Tibial nerve (tissue), 4 donors: ENCODE data around the gene CDHR3. TPM values are rescaled to one million over a fixed set of nuclear protein-coding genes. Genes with fewer than 3 reads are reported as not detected.

Experiments
- DNase-seq, 2 donors: peaks; one replicate each; pipeline ENCODE4 v3.0.0-alpha.2; 2019; ENCODE audit warnings: low spot score in 2 of 2
- H3K27ac ChIP-seq, 4 donors: fragments of 200-600 bp; sonication (generic) in 3 of 4; one replicate each; pipeline ENCODE4 v1.5.1; 2017 to 2019; ENCODE audit warnings: mild to moderate bottlenecking in 1 of 4
- H3K27me3 ChIP-seq, 2 donors: fragments of 200-600 bp; sonication (generic) in 1 of 2; one replicate each; pipeline versions ENCODE4 v1.5.1 to v1.6.0; 2017 to 2019
- H3K36me3 ChIP-seq, 3 donors: fragments of 200-600 bp; sonication (generic); one replicate each; pipeline ENCODE4 v1.5.1; 2018 to 2019
- H3K4me1 ChIP-seq, 4 donors: fragments of 200-600 bp; sonication (generic) in 3 of 4; one replicate each; pipeline ENCODE4 v1.5.1; 2017 to 2019
- H3K4me3 ChIP-seq, 4 donors: fragments of 200-600 bp; sonication (generic) in 3 of 4; one replicate each; pipeline ENCODE4 v1.5.1; 2017 to 2019; ENCODE audit warnings: mild to moderate bottlenecking in 1 of 4, moderate library complexity in 1 of 4
- H3K9me3 ChIP-seq, 4 donors: fragments of 200-600 bp; sonication (generic) in 3 of 4; one replicate each; pipeline ENCODE4 v1.5.1; 2017 to 2019
- CTCF ChIP-seq, 5 experiments: fragments of 200-600 bp in 3 of 5; fragments of 450-650 bp in 2 of 5; sonication (generic) in 3 of 5; IDR thresholded peaks; one replicate each; pipeline ENCODE4 v1.5.1; 2016 to 2019; ENCODE audit warnings: antibody characterized with exemption in 5 of 5, mild to moderate bottlenecking in 3 of 5, moderate library complexity in 2 of 5
- EP300 ChIP-seq, 2 donors: sonication (generic); formaldehyde crosslinking; IDR thresholded peaks; one replicate each; pipeline ENCODE4 v1.6.1; 2017; ENCODE audit warnings: antibody characterized with exemption in 2 of 2, mild to moderate bottlenecking in 1 of 2
- POLR2A ChIP-seq, 2 donors: fragments of 450-650 bp; IDR thresholded peaks; one replicate each; pipeline ENCODE4 v1.6.1; 2017; ENCODE audit warnings: antibody characterized with exemption in 2 of 2, mild to moderate bottlenecking in 2 of 2, moderate library complexity in 2 of 2
- WGBS, 2 donors: methylation state at CpG; one replicate each; pipeline ENCODE4 v1.1.5; 2018; 5-methylcytosine and 5-hydroxymethylcytosine counted together
- total RNA-seq, 4 donors: library from RNA; depleted of rRNA; stranded (reverse); fragments of >200 nt; gene quantifications; one replicate each; pipeline ENCODE4 v1.1.0, GENCODE V29; 2016

Gene CDHR3
- total RNA-seq, 4 donors from 2014 or later = 6.1 to 18.2 (median 10.5) TPM

GRCh38 chr7:106050746-106051117 lies 87.7 kb downstream of the CDHR3 start:
- 84 to 85% methylated on average over 5 of the region's 5 CpGs for WGBS, 2 donors
- H3K27ac ChIP-seq = peak overlapping the region in 1 of 4 donors; percentile 19
- TF ChIP-seq CTCF (IDR thresholded peaks at IDR 0.05) = no peak
- TF ChIP-seq POLR2A (IDR thresholded peaks at IDR 0.05) = no peak
- peak in 1 of 2 donors; percentile 6 for TF ChIP-seq EP300 (IDR thresholded peaks at IDR 0.05)

GRCh38 chr7:106052681-106053080 lies 89.6 kb downstream of the CDHR3 start:
- Histone ChIP-seq H3K36me3 (no peaks in the 10 kb centered on the region), H3K27me3 (no peaks in the 10 kb centered on the region), H3K4me1 (peaks cover 0 to 24% (median 6%) of the 10 kb centered on the region in 4 donors), H3K4me3 (no peak overlapping the region), H3K27ac (no peak overlapping the region), H3K9me3 (no peaks in the 10 kb centered on the region)
- no peak for TF ChIP-seq POLR2A (IDR thresholded peaks at IDR 0.05)
- TF ChIP-seq CTCF (IDR thresholded peaks at IDR 0.05) = no peak
- TF ChIP-seq EP300 (IDR thresholded peaks at IDR 0.05) = no peak
- no peak for DNase-seq
- WGBS, 2 donors = 79 to 87% methylated on average over 2 of the region's 2 CpGs

More at GRCh38 chr7:106050746-106051117, 87.7 kb downstream of the CDHR3 start:
- H3K9me3 ChIP-seq = no peaks in the 10 kb centered on the region
- no peaks in the 10 kb centered on the region for H3K36me3 ChIP-seq
- H3K4me1 ChIP-seq = peaks cover 0 to 16% (median 3%) of the 10 kb centered on the region in 4 donors
- H3K4me3 ChIP-seq = no peak overlapping the region
- no peak for DNase-seq
- H3K27me3 ChIP-seq = no peaks in the 10 kb centered on the region

- Histone ChIP-seq H3K27ac (no peak overlapping the region), H3K36me3 (no peaks in the 10 kb centered on the region), H3K27me3 (no peaks in the 10 kb centered on the region), H3K4me3 (no peak overlapping the region), H3K9me3 (no peaks in the 10 kb centered on the region), H3K4me1 (peaks cover 0 to 28% (median 10%) of the 10 kb centered on the region in 4 donors)
- TF ChIP-seq EP300 (IDR thresholded peaks at IDR 0.05) (no peak), POLR2A (IDR thresholded peaks at IDR 0.05) (no peak), CTCF (IDR thresholded peaks at IDR 0.05) (no peak)
- DNase-seq = no peak
- 75 to 82% methylated on average over 5 of the region's 5 CpGs for WGBS, 2 donors
Measured at GRCh38 chr7:106053109-106053508, 90.0 kb downstream of the CDHR3 start.

GRCh38 chr7:106054156-106054910 lies 91.3 kb downstream of the CDHR3 start:
- DNase-seq = no peak
- Histone ChIP-seq H3K27ac (no peak overlapping the region), H3K36me3 (no peaks in the 10 kb centered on the region), H3K4me1 (peaks cover 0 to 38% (median 21%) of the 10 kb centered on the region in 4 donors), H3K4me3 (no peak overlapping the region), H3K9me3 (no peaks in the 10 kb centered on the region), H3K27me3 (no peaks in the 10 kb centered on the region)
- whole genome bisulfite sequencing, 2 donors = 82 to 90% methylated on average over 11 of the region's 11 CpGs
- TF ChIP-seq POLR2A (IDR thresholded peaks at IDR 0.05) (no peak), CTCF (IDR thresholded peaks at IDR 0.05) (no peak), EP300 (IDR thresholded peaks at IDR 0.05) (no peak)

- no peak for DNase-seq
- Histone ChIP-seq H3K9me3 (no peaks in the 10 kb centered on the region), H3K4me1 (peaks cover 0 to 33% (median 21%) of the 10 kb centered on the region in 4 donors), H3K36me3 (no peaks in the 10 kb centered on the region), H3K4me3 (no peak overlapping the region), H3K27me3 (no peaks in the 10 kb centered on the region), H3K27ac (no peak overlapping the region)
- WGBS, 2 donors = 84 to 87% methylated on average over 7 of the region's 7 CpGs
- TF ChIP-seq POLR2A (IDR thresholded peaks at IDR 0.05) (no peak), CTCF (IDR thresholded peaks at IDR 0.05) (no peak), EP300 (IDR thresholded peaks at IDR 0.05) (no peak)
Measured at GRCh38 chr7:106054971-106055532, 92.0 kb downstream of the CDHR3 start.
